Activated CD4-positive, CD25-positive, alpha-beta regulatory T cell treated with anti-CD3 and anti-CD28 coated beads, Interleukin-2, amount 50 U/mL, for 72 hours (primary cell): ENCODE results near the gene FZR1.
A peak's percentile ranks its signal among the peaks of the same experiment; 100 is the strongest.
"Not testable (repeated sequence)": the region's sequence is repeated elsewhere in the genome, so short reads cannot be mapped to it uniquely, and the experiment has no call there.

Experiments
- DNase-seq: peaks from one replicate; pipeline ENCODE4 v3.0.0; 2021

Gene FZR1

GRCh38 chr19:3549816-3550215 is 43.7 kb downstream of the FZR1 start:
- DNase-seq = no peak

GRCh38 chr19:3550947-3551791 is 45.1 kb downstream of the FZR1 start:
- DNase-seq = no peak

DNA sequence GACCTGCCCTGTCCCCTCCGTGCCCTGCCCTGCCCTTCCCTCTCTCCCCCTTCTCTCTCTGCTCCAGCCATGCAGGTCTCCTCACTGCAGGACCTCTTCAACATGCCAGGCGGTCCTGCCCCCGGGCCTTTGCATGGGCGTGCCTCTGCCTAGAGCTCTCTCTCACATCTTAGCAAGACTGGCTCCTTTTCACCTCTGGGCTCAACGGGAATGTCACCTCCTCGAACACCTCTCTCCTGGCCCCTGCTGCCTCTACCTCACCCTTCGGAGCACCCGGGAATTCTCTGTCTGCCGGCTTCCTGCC is 45.6 kb downstream of the FZR1 start:
- no peak for DNase-seq

DNA sequence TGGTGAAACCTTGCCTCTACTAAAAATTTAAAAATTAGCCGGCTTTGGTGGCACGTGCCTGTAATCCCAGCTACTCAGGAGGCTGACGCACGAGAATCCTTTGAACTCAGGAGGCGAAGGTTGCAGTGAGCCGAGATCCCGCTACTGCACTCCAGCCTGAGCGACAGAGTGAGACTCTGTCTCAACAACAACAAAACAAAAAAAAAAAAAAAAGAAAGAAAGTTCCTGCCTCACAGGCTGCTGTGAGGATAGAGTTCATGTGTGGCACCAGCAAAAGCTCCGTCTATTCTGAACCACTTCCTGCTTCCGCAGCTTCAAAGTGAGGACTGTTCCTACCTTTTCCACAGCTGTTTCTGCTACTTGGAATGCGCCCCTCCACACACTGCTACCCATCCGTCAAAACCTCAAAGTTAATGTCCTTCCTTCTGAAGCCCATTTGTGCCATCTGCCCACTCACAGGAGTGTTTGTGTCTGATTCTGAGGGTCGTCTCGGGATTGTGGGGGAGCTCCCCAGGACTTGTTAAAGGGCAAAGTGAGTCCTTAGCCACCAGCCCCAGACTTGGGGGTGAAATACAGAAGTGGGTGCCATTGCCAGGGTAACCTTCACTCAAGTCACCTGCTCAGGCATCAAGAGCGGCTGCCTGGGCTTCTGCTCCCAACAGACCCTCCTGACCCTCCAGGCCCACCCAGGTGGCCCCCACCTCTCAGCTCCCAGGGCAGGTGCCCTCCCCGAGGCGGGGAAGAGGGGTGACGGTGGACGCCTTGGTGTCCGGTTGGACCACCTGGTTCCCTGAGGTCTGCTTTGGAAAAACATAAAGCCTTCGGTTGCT is 48.4 kb downstream of the FZR1 start:
- DNase-seq = no peak

- DNase-seq = no peak
Observed at GRCh38 chr19:3555653-3556422, 49.7 kb downstream of the FZR1 start.

- DNase-seq = no peak
Observed at GRCh38 chr19:3556423-3556977, 50.4 kb downstream of the FZR1 start.

- DNase-seq = peak; percentile 66
Observed at GRCh38 chr19:3556978-3557460, 50.9 kb downstream of the FZR1 start.

DNA sequence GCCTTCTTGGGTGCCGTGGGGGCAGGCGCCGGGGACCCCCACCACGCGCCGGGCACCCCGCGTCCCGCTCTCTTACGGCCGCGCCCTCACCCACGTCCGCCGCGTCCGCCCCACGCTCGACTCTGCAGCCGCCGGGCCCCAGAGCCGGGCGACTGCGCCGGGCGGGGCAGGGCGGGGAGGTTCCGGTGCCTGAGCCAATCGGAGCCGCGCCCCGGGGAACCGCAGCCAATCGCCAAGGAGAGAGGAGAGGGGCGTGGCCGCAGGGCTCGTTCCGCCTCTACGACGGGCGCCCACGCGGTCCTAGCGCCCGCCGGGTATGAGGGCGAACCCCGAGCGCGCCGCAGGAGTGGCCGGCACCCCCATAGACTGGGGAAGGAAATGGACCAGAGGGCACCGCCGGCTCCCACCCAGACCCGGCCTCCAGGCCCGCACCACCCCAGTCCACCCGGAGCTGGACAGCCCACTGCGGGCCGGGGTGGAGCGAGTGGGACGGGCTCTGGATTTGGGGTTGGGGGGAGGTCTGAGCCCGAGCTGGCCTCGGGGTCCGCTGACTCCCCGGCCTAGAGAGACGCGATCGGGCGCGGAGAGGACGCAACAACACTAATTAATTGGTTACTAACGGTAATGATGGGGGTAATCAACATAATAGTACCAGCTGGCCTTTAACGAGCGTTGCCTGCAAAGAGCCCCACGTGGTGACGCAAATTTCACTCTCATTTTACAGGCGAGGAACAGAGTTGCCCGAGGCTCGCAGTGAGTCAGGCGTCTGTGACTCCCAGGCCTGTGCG is 51.5 kb downstream of the FZR1 start, which contains the start of gene MFSD12:
Gene MFSD12 (minus strand): TSS at position 126 of the 788 bp plus-strand sequence. CDS start 183 bp downstream, outside the sequence.
- peak; percentile 97 for DNase-seq

- no peak for DNase-seq
Observed at GRCh38 chr19:3563709-3564524, 57.8 kb downstream of the FZR1 start.

DNA sequence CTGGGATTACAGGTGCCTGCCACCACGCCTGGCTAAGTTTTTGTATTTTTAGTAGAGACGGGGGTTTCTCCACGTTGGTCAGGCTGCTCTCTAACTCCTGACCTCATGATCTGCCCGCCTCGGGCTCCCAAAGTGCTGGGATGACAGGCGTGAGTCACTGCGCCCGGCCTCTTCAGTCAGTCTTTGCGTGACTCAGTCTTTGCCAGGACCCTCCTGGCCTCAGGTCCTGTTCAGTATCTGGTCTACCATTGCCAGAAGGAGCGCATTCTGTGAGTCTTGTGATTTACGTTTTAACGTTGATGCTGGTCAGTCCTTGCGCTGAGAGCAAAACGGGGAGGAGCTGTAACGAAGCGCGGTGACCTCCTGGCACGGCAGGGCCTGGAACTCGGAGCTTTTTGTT is 59.0 kb downstream of the FZR1 start:
- no peak for DNase-seq

DNA sequence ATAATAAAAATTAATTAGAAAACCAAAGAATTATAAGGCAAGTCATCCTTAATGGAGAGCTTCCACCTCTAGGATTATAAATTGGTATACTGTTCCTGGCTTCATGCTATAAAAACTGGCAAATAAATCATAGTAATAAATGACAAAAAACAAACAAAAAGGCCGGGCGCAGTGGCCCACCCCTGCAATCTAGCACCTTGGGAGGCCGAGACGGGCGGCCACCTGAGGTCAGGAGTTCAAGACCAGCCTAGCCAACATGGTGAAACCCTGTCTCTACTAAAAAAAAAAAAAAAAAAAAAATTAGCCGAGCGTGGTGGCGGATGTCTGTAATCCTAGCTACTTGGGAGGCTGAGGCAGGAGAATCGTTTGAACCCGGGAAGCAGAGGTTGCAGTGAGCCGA is 63.9 kb downstream of the FZR1 start:
- DNase-seq = not testable (repeated sequence)

- no peak for DNase-seq
Observed at GRCh38 chr19:3570606-3571011, 64.5 kb downstream of the FZR1 start.

DNA sequence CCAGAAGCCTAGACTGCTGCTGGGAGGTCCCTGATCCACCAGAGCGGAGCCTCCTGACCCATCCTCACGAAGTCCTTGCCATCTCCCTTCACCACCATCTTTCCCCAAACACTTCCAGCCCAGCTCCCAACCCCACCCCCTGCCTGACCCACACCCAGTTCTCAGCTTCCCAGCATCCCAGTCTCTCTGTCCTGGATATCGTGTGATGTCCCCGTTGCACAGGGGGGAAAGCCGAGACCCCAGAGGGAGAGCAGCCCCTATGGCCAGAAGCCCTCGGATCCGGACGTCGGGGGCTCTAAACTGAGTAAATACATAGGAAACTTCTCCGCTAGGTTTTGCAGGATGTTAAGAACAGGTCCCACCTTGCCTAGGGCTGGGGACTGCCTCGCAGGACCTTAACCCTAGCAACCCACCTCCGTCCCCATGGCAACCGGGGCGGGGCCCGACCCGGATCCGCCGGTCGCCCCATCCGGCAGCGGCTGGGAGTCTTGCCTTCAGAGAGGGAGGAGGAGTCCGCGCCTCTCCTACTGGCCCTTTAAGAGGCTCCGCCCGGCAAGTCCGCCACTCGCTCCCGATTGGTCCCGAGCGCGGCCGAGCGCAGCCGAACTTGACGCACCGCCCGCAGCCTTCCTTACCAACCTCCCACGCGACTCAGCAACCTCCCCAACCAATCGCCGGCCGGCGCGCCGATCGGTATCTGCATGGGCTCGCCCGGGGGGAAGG is 66.2 kb downstream of the FZR1 start:
- DNase-seq = peak; percentile 99

DNA sequence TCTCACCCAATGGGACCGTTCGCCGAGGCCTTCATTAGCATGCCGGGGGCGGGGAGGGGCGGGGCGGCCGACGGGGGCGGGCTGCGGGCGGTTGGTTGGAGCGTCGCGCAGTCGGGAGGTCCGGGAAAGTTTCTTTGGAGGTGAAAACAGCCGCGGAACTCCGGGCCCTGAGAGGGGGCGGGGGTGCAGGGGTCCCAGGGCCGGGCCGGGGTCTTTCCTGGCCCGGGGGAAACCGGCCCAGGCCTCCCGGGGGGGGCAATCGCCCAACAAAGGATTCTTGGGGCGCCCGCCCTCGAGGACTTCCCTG is 66.7 kb downstream of the FZR1 start, which contains the start of gene HMG20B:
Gene HMG20B (plus strand): TSS at position 90 of the 307 bp plus-strand sequence. CDS start 366 bp downstream, outside the sequence.
- DNase-seq = no peak

- no peak for DNase-seq
Observed at GRCh38 chr19:3573162-3573857, 67.2 kb downstream of the FZR1 start.

GRCh38 chr19:3573858-3574637 is 67.9 kb downstream of the FZR1 start:
- DNase-seq = peak; percentile 85

DNA sequence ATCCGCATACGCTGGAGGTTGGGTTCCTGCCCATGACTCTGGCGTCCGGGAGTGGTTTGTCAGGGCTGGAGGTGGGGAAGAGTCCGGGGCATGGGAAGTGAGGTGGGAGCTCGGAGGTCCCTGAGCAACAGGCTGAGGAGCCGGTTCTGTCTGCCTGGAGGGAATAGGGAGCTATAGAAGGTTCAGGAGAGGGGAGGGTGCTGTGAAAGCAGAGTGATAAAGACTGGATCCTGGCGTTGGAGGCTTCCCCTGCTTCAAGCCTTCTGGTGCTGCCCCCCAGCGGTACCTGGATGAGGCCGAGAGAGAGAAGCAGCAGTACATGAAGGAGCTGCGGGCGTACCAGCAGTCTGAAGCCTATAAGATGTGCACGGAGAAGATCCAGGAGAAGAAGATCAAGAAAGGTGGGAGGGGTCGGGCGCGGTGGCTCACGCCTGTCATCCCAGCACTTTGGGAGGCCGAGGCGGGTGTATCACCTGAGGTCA is 69.2 kb downstream of the FZR1 start:
- DNase-seq = no peak

DNA sequence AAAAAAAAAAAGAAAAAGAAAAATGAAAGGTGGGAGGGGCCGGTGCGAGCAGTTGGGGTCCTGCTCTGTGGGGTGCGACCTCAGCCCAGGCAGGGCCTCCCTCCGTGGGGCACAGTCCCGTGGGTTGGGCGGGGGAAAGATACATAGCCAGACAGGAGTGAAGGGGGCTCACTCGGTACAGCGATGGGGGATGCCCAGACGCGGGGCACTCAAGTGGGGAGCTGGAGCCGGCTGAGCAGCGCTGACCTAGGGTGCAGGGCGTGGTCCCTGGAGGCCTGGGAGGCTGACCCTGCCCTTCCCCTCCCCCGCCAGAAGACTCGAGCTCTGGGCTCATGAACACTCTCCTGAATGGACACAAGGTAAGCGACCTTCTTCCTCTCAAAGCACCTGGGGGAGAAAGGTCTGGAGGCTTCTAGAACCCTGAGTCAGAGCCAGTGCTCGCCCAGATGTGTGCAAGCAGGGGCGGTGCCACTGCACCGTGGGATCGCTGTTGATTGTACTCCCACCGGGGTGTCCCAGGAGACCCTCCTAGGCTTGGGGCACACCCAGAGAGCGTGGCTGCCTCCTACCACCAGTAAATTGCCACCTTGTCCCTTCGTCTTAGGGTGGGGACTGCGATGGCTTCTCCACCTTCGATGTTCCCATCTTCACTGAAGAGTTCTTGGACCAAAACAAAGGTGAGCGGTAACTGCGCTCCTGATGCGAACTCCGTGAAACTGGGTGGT is 70.0 kb downstream of the FZR1 start:
- no peak for DNase-seq
